GM19468 (cell line): ENCODE data around the gene SLC18B1.

Source experiments
- ATAC-seq: cut with Tn5 transposase; IDR thresholded peaks from one replicate; pipeline ENCODE4 v1.9.1; 2021; ENCODE audit warnings: mild to moderate bottlenecking, moderate library complexity, moderate number of reproducible peaks; ENCODE audit not compliant: unreplicated experiment; ENCODE audit errors: extremely low read depth

Gene SLC18B1

DNA sequence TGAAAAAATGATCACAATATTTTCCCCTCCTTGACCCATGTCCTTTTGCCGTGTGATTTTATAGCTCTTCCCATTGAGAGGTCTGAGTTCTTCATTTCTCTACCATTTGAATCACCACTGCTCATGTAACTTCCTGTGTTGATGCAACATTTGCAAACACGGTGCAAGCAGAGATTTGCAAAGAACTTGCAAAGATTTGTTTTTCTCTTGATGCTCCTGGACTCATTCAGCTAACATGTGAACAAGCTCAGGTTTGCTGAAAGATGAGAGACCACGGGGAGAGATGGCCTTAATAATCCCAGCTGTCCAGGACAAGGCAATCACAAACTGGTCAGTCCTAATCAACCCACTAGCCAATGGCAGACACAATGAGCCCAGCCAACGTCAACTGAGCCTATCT lies 49.3 kb downstream of the SLC18B1 start:
- no peak for ATAC-seq

DNA sequence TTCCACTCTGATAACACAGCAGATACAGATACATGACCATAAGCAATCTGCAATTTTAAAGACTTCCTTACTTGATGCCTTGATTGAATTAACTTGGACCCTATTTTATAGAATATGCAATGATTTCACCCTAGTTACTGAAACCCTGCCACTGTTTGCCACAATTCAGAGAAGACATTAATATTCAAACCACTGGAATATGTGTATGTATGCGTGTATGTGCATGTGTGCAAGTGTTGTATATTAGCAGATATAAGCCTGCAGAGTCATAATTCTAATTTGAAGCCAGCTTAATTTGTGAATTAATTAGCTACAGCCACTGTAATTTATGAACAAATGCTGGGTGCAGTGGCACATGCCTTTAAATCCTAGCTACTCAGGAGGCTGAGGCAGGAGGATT lies 50.0 kb downstream of the SLC18B1 start:
- no peak for ATAC-seq

DNA sequence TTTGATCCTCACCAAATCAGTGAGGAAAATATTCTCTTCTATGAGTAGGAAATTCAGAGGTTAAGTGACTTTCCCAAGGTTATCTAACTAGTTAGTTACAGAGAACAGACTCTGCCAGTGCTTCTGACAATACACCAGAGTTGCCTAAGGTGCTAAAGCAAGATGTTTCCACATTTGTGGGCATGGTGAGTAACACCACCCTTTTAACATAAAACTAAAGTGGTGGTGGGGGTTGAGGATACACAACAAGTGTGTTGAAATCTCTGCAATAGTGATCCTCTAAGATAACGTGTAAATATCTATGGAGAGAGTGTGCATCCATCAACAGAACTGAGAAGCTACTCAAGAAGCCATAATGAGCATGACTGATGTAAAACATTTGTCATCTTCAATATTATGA lies 52.4 kb downstream of the SLC18B1 start:
- ATAC-seq: no peak

DNA sequence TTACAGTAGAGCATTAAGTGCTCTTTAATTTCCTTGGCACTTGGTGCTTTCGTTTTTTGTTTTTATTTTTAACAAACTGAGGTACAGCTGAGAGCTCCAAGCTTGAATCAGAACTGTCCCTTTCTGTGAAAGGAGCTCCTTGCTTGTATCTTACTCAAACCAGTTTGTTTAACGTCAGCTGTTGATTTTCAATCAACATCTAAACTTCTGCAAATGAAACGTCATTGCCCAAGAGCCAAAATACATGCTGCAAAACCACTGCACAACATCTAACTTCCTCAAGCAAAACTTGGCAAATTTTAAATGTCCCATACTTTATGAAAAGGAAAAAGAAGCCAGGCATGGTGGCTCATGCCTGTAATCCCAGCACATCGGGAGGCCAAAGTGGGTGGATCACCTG lies 55.9 kb downstream of the SLC18B1 start:
- ATAC-seq: no peak

DNA sequence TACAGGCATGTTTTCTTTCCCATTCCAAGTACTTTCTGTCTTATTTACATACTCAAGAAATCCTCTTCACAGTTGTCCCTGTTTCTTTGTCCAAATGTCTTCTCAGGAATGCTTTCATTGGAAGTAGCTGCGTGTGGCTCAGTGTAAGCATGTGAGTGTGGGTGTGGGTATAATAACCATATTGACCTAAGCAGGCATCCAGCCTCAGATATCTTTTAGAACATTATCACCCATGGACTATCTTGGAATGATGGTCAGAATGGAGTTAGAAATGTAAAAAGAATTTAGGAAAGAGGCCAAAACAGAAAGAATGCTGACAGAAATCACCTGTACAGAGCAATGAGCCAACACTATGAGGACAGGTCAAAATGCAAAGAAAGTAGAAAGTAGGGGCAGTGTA lies 57.2 kb downstream of the SLC18B1 start:
- ATAC-seq: no peak

DNA sequence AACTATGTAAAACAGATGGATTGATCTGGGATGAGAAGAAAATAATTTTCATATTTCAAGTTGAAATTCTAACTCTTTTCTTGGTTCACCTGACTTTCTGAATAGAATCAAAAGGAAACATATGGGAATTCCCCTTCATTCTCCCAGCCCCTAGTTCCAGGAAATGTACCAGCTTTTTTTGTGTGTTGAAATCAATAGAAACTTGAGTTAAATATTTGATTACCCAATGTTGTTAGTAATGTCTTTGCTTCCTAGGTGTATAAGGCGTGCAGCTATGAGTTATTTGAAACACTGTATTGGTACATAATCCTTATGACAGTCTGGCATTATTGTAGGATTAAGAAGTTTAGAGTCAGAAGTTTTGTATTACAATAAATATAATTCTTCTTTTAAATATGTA lies 62.2 kb downstream of the SLC18B1 start:
- ATAC-seq: no peak

DNA sequence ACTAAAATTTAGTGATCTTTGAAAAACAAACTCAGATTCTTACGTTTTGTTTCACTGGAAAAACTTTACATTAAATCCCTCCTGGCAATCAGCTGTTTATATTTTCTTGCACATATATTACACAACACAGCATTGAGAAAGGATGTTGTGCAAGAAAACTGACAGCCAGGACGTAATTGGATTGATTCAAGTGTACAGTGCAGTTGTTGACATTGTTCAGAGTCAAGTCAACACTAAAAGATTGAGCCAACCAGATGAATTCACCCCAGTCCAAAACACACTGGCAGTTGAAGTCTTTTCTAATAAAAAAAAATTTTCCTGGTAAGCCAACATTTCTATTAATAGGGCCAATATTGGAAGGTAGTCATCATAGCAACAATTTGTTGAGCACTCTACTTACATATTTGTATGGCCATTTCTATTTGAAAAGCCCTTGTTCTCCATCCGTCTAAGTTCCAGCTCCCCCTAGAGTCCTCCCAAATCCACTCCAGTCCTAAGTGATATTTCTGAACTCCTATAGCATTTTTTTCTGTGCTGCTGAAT lies 63.7 kb downstream of the SLC18B1 start:
- ATAC-seq: no peak

DNA sequence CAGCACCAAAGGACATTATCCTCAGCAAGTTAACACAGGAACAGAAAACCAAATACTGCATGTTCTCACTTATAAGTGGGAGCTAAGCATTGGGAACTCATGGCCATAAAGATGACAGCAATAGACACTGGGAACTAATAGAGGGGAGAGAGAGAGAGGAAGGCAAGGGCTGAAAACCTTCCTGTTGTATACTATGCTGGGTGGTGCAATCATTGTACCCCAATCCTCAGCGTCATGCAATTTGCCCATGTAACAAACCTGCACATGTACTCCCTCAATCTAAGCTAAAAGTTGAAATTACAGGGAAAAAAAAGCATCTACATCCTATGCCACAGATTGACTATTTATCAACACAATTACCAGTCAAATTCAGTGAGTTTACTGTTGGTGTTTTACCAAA lies 64.6 kb downstream of the SLC18B1 start:
- no peak for ATAC-seq

DNA sequence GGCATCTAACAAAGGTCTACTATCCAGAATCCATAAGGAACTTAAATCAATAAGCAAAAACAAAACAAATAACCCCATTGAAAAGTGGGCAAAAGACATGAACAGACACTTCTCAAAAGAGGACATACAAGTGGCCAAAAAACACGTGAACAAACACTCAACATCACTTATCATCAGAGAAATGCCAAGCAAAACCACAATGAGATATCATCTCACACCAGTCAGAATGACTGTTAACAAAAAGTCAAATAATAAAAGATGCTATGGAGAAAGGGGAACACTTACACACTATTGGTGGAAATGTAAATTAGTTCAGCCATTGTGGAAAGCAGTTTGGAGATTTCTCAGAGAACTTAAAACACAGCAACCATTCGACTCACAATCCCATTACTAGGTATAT lies 65.2 kb downstream of the SLC18B1 start:
- no peak for ATAC-seq

DNA sequence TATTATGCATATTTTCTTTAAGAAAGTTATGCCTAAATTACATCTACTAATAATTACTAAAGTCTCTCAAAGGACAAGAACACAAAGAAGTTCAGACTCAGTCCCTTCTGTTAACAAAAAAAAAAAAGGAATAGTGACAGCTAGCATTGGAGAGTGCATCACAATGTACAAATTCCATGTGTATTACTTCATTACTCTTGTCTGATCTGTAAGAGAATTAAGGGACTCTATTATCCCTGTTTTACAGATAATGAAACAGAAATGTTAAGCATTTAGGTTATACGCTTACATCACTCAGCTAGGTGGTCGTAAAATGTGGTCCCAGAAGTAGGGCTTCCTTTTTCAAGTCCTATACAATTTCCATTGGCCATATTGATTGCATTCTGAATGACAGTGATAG lies 67.4 kb downstream of the SLC18B1 start:
- ATAC-seq: no peak

DNA sequence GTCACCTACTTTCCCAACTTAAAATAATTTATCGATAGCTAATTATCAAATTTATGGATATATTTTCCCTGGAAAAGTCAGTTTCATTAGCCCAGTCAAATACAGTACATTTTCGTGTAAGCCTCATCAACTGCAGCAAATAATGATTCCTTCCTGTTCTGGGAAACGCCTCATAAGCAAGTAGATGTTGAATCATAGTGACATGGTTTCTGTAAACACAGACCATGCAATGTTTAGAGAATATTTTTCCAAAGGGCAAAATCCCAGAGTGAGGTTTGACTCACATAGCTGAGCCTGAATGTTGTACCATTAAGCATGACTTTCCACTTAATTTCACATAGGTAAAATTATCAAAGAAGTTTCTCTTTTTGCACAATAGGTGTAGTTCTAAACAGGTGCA lies 67.9 kb downstream of the SLC18B1 start:
- no peak for ATAC-seq

DNA sequence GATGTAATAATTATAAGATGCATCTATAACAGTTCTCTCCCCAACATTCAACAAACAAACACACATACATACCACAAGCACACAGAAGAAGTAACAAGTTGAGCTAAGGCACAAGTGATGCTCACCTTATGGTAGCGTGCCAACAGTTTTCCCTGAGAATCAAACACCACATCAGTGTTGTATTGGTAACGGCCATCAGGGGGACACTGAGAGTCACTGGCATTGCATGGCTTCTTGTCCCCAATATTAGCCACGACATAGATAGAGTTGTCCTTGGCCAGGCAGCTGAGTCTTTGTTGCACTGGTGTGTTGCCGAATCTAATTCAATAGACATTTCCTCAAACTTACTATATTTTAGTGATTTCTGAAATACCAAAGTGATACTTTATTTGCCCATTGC lies 69.8 kb downstream of the SLC18B1 start:
- ATAC-seq: no peak

DNA sequence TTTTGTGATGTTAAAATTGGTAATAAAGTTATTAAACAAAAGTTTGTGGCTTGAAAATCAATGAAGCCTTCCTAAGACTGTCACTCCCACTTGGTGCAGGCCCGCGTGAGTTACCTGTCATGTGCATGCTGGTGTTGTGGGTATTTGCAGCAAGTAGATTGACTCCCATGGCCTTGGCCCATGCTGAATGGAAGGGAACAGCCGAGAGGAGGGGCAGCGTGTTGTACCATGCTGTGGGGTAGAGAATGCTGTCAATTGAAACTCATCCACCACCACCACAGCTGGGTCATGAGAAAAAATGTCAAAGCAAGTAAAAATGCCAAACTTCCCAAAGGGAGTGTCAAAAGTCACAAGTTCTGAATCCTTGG lies 71.8 kb downstream of the SLC18B1 start:
- ATAC-seq: no peak

DNA sequence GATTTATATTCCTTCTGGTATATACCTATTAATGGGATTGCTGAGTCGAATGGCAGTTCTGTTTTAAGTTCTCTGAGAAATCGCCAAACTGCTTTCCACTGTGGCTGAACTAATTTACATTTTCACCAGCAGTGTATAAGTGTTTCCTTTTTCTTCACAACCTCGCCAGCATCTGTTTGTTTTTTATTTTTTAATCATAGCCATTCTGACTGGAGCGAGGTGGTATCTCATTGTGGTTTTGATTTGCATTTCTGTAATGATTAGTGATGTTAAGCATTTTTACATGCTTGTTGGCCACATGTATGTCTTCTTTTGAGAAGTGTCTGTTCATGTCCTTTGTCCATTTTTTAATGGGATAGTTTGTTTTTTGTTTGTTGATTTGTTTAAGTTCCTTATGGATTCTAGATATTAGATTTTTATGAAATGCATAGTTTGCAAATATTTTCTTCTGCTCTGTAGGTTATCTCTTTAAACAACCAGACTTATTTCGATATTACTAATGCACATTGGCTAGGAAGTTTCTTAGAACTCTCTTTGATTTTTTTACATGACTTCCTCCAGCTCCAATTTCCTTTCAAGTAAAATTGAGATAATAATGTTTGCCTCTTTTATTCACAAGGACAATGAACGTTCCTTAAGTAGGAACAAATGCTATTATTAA lies 72.4 kb downstream of the SLC18B1 start:
- no peak for ATAC-seq

DNA sequence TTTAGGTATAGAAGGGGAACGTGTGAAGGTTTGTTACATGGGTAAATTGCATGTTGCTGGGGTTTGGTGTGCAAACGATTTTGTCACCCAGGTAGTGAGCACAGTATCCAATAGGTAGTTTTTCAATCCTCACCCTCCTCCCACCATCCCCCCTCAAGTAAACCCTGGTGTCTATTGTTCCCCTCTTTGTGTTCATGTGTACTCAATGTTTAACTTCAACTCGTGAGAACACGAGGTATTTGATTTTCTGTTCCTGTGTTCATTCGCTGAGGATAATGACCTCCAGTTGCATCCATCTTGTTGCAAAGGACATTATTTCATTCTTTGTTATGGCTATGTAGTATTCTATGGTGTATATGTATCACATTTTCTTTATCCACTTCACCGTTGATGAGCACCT lies 73.0 kb downstream of the SLC18B1 start:
- no peak for ATAC-seq

DNA sequence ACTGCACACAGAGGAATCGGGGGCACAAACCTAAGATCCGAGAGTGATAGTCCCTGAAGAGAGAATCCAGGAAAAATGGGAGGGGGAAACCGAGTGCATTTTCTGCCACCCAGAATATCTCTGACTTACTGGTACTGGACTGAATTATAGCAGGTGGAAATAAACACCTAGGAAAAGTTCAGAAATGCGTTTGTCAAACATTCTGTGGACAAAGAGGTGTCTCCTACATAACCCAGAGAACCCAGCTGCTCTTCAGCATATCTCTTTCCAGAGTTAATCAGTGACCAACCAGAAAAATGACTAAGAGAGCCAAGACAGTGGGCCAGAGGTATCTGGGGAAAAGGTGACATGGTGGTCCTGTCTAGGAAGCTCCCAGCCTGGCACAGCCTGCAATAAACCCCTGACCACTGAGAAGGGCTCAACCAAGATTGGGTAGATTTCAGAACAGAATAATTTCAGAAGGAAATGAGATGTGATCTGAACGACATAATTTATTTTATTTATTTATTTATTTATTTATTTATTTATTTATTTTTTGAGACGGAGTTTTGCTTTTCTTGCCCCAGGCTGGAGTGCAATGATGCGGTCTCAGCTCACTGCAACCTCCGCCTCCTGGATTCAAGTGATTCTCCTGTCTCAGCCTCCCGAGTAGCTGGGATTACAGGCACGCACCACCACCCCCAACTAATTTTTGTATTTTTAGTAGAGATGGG lies 78.5 kb downstream of the SLC18B1 start:
- no peak for ATAC-seq
